Measurements from ENCODE around the gene WAS.

The WAS gene

GRCh38 chrX:48683411-48683982 lies at the start of gene WAS:
WAS (plus strand) TSS chrX:48683799; CDS start chrX:48683854, 55 bp downstream.
- no peak for TF ChIP-seq GATA3 (IDR thresholded peaks at IDR 0.05; ENCODE audit: low read depth, low read length)
- no peak for TF ChIP-seq GATA2 (IDR thresholded peaks at IDR 0.05; ENCODE audit: low read depth, low read length)

DNA sequence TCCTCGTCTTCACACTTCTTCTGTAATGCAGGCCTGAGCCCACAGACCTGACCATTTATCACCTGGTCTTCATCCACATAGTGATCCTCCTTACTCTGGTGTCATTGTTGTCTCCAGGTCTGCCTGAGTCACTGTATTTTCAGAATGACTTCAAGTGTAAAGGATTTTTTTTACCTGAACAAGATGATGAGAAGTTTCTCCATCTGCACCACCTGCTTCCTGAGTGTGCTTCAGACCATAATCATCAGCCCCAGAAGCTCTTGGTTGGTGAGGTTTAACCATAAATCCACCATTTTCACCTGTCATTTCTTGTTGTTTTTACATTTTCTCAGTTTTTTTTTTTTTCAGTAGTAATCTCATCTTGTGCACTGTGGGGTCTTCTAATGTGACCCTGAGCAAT lies 47.3 kb upstream of the WAS start:
- TF ChIP-seq GATA2 (IDR thresholded peaks at IDR 0.05; ENCODE audit: low read depth, low read length) (no peak), GATA3 (IDR thresholded peaks at IDR 0.05; ENCODE audit: low read depth, low read length) (no peak)

GRCh38 chrX:48636776-48637175 lies 46.8 kb upstream of the WAS start:
- TF ChIP-seq GATA3 (IDR thresholded peaks at IDR 0.05; ENCODE audit: low read depth, low read length): no peak
- TF ChIP-seq GATA2 (IDR thresholded peaks at IDR 0.05; ENCODE audit: low read depth, low read length): no peak

GRCh38 chrX:48645669-48646068 lies 37.9 kb upstream of the WAS start:
- no peak for TF ChIP-seq GATA2 (IDR thresholded peaks at IDR 0.05; ENCODE audit: low read depth, low read length)
- TF ChIP-seq GATA3 (IDR thresholded peaks at IDR 0.05; ENCODE audit: low read depth, low read length): no peak

GRCh38 chrX:48648336-48648751 lies 35.3 kb upstream of the WAS start:
- TF ChIP-seq GATA3 (IDR thresholded peaks at IDR 0.05; ENCODE audit: low read depth, low read length) (no peak), GATA2 (IDR thresholded peaks at IDR 0.05; ENCODE audit: low read depth, low read length) (no peak)

DNA sequence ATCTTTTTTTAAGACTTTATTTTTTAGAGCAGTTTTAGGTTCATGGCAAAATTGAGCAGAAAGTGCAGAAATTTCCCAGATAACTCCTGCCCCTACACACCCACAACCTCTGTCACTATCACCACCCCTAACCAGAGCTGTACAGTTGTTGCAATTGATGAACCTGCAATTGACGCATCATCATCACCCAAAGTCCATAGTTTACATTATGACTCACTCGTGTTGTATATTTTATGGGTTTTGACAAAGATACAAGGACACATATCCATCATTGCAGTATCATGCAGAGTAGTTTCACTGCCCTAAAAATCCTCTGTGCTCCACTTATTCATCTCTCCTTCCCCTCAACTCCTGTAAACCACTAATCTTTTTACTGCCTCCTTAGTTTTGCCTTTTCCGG lies 34.5 kb upstream of the WAS start:
- no peak for TF ChIP-seq GATA3 (IDR thresholded peaks at IDR 0.05; ENCODE audit: low read depth, low read length)
- TF ChIP-seq GATA2 (IDR thresholded peaks at IDR 0.05; ENCODE audit: low read depth, low read length): no peak

DNA sequence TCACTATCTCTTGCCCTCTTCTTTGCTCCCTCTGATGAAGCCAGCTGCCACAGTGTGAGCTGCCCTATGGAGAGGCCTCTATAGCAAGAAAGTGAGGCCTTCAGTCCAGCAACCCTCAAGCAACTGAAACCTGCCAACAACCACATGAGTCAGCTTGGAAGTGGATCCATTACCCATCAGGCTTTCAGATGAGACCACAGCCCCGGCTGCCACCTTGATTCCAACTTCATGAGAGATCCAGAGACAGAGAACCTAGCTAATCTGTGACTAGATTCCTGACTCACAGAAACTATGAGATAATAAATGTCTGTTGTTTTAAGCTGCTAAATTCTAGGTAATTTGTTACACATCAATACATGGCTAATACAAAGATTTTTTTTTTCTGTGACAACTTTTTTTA lies 20.4 kb upstream of the WAS start:
- TF ChIP-seq GATA3 (IDR thresholded peaks at IDR 0.05; ENCODE audit: low read depth, low read length) (no peak), GATA2 (IDR thresholded peaks at IDR 0.05; ENCODE audit: low read depth, low read length) (no peak)

- no peak for TF ChIP-seq GATA2 (IDR thresholded peaks at IDR 0.05; ENCODE audit: low read depth, low read length)
- no peak for TF ChIP-seq GATA3 (IDR thresholded peaks at IDR 0.05; ENCODE audit: low read depth, low read length)
Measured at GRCh38 chrX:48664156-48664555, 19.4 kb upstream of the WAS start.

GRCh38 chrX:48665991-48666390 lies 17.6 kb upstream of the WAS start:
- TF ChIP-seq GATA3 (IDR thresholded peaks at IDR 0.05; ENCODE audit: low read depth, low read length): no peak
- no peak for TF ChIP-seq GATA2 (IDR thresholded peaks at IDR 0.05; ENCODE audit: low read depth, low read length)

DNA sequence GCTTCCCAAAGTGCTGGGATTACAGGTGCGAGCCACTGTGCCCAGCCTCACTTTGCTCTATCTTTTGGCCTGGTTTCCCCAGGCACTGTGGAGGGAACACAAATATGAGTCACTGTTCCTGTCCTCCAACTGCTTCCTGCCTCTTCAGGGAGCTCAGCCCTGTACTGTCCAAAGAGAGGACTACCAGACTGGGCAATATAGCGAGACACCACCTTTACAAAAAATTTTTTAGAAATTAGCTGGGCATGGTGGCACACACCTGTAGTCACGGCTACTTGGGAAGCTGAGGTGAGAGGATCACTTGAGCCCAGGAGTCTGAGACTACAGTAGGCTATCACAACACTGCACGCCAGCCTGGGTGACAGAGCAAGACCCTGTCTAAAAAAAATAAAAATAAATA lies 16.9 kb upstream of the WAS start:
- no peak for TF ChIP-seq GATA3 (IDR thresholded peaks at IDR 0.05; ENCODE audit: low read depth, low read length)
- no peak for TF ChIP-seq GATA2 (IDR thresholded peaks at IDR 0.05; ENCODE audit: low read depth, low read length)

DNA sequence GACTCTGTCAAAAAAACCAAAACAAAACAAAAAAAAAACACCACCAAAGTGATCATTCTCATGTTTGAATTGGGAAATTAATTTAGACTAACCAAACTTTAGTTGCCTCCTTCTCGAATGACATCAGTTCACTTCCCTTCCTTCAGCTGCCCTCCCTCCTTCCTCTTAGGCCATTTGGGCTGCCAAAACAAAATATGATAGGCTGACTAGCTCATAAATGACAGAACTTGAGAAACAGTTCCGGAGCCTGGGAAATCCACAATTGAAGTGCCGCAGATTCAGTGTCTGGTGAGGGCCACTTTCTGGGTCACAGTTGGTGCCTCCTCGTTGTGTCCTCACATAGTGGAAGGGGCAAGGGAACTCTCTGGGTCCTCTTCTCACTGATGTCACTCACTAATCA lies 16.1 kb upstream of the WAS start:
- TF ChIP-seq GATA3 (IDR thresholded peaks at IDR 0.05; ENCODE audit: low read depth, low read length): no peak
- no peak for TF ChIP-seq GATA2 (IDR thresholded peaks at IDR 0.05; ENCODE audit: low read depth, low read length)

GRCh38 chrX:48676106-48676892 lies 7.3 kb upstream of the WAS start:
- TF ChIP-seq GATA3 (IDR thresholded peaks at IDR 0.05; ENCODE audit: low read depth, low read length): no peak
- TF ChIP-seq GATA2 (IDR thresholded peaks at IDR 0.05; ENCODE audit: low read depth, low read length): no peak

DNA sequence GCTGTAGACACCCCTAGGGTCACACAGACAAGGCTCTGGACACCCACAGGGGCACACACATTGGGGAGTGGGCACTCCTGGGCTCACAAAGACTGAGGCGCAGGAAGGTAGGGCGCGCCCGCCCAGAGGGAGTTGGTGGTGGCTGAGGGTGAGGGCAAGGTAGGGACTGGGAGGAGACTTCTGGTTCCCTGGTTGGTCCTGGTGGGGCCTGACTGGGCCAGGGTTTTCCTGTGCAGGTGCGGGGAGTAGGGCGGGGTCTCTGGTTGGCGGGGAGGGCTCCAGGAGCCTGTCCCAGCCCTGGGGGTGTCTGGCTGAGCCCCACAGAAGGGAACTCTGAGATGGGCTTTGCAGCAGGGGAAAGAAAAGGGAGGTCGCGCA lies 6.7 kb upstream of the WAS start:
- TF ChIP-seq GATA2 (IDR thresholded peaks at IDR 0.05; ENCODE audit: low read depth, low read length): no peak
- TF ChIP-seq GATA3 (IDR thresholded peaks at IDR 0.05; ENCODE audit: low read depth, low read length): no peak

- no peak for TF ChIP-seq GATA3 (IDR thresholded peaks at IDR 0.05; ENCODE audit: low read depth, low read length)
- TF ChIP-seq GATA2 (IDR thresholded peaks at IDR 0.05; ENCODE audit: low read depth, low read length): no peak
Measured at GRCh38 chrX:48677516-48677915, 6.1 kb upstream of the WAS start.

DNA sequence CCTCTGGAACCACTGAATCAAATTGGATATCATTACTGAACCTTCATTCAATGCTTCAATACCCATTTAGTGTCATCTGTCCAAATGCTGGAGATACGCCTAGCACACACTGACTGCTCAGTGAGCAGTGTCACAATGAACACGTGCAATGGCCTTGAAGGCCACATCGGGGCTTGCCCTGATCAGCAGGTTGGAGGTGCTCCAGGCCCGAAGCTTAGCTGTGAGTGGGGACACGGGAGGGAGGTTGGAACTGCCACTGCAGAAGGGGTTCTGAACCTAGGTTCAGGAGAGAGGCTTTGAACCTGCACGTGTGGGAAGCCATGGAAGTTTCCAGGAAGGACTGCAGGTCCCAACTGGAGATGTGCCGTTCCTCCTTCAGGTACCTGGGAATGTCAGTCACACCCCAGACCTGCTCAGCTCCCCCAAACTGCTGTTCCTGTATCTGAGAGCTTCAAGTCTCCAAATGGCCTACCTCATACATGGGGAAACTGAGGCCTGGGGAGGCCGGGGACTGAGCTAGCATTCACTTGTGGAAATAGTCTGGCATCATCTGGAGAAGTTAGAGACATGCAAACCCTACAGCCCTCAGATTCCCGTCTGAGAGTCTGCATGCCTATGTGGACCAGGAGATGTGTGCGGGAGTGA lies 1.9 kb upstream of the WAS start:
- TF ChIP-seq GATA3 (IDR thresholded peaks at IDR 0.05; ENCODE audit: low read depth, low read length) (no peak), GATA2 (IDR thresholded peaks at IDR 0.05; ENCODE audit: low read depth, low read length) (no peak)

Measured in SH-SY5Y (cell line).